Epithelial cell of prostate (primary cell): ENCODE results near the gene CHMP2B.
"Not testable (repeated sequence)": the region's sequence is repeated elsewhere in the genome, so short reads cannot be mapped to it uniquely, and the experiment has no call there.

ENCODE experiments used
- DNase-seq: peaks from one replicate; pipeline ENCODE4 v3.0.0-alpha.2; 2011; ENCODE audit warnings: low read depth, low spot score
- H3K27ac ChIP-seq: fragments of 450-650 bp; 2 replicates; pipeline ENCODE4 v1.5.1; 2017; ENCODE audit warnings: mild to moderate bottlenecking

CHMP2B gene

GRCh38 chr3:87305031-87305430 is 77.9 kb downstream of the CHMP2B start:
- not testable (repeated sequence) for H3K27ac ChIP-seq, DNase-seq
